NCI-H345 treated with DMSO at 0.1 percent for 48 hours (cell line): ENCODE measurements around the gene FAM163A.

Experiments
- DNase-seq: peaks from one replicate; lab custom pipeline; 2025; ENCODE audit not compliant: unreplicated experiment; lab: John Stamatoyannopoulos, UW

FAM163A gene

DNA sequence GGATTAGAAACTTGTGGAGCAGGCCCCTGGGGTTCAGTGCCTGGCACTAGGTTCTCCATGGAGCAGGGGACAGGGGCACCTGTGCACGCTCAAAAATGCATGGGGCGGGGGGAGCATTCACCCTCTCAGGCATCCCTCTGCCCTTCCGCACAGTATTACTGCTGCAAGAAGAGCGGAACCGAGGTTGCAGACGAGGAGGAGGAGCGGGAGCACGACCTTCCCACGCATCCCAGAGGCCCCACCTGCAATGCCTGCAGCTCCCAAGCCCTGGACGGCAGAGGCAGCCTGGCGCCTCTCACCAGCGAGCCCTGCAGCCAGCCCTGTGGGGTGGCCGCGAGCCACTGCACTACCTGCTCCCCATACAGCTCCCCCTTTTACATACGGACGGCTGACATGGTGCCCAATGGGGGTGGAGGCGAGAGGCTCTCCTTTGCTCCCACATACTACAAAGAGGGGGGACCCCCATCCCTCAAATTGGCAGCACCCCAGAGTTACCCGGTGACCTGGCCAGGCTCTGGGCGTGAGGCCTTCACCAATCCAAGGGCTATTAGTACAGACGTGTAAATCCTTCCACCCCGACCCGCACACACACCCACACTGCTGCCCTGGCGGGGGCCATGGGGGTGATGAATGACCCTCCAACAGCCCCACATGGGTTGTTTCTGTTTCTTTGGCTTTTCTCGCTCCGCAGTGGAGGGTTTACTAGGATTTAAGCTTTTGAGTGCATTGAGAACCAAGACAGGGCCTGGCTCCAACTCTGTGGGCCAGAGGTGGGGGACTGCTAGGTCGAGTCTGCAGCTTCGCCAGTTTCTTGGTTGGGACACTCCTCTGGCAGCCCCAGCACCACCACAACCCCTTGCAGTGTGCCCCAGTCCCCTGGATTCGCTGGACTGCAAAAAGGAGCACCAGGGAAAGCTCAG, 70.8 kb downstream of the FAM163A start:
- no peak for DNase-seq

- DNase-seq = no peak
These were observed 71.4 kb downstream of the FAM163A start for GRCh38 chr1:179814546-179814838.

- no peak for DNase-seq
These were observed 72.5 kb downstream of the FAM163A start for GRCh38 chr1:179815641-179816040.

- no peak for DNase-seq
These were observed 73.3 kb downstream of the FAM163A start for GRCh38 chr1:179816196-179816960.

DNA sequence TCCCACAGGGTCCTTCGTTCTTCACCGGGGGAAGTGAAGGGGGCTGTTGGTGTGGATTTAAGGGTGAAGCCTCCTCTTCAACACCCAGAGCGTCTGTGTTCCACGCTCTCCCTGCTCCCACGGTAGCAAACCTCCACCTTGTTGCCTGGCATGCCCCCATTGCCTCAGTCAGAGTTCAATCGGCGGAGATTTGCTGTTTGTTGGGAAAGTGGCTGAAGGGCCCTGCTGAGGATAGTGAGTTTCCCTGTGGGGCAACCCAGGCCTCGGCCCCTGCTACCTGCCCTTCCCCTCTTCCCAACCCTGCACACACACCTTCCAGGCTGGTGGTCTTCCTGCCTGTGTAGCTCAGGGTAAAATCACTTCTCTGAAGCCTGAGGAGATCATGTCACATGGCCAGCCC, 74.0 kb downstream of the FAM163A start:
- DNase-seq = no peak

DNA sequence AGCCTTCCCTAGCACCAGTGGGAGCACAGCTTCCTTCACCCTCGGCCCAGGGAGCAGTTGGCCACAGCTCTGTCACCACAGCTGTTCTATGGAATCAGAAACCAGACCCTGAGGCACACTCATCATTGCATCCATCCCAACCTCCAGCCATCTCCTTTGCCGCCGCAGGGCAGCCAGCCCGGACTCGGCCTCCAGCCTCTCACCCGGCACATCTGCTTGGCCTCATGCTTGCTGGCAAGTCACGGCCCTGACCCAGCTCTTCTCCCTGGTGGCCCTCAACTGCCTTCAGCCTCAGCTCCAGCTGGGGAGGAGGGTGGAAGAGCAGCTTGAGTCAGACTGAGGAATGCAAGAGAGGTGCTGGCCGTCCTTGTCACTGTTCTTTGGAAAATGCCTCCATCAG, 74.7 kb downstream of the FAM163A start:
- DNase-seq = no peak

- DNase-seq = no peak
These were observed 75.2 kb downstream of the FAM163A start for GRCh38 chr1:179818260-179818659.

- DNase-seq = no peak
These were observed 75.7 kb downstream of the FAM163A start for GRCh38 chr1:179818743-179819173.

DNA sequence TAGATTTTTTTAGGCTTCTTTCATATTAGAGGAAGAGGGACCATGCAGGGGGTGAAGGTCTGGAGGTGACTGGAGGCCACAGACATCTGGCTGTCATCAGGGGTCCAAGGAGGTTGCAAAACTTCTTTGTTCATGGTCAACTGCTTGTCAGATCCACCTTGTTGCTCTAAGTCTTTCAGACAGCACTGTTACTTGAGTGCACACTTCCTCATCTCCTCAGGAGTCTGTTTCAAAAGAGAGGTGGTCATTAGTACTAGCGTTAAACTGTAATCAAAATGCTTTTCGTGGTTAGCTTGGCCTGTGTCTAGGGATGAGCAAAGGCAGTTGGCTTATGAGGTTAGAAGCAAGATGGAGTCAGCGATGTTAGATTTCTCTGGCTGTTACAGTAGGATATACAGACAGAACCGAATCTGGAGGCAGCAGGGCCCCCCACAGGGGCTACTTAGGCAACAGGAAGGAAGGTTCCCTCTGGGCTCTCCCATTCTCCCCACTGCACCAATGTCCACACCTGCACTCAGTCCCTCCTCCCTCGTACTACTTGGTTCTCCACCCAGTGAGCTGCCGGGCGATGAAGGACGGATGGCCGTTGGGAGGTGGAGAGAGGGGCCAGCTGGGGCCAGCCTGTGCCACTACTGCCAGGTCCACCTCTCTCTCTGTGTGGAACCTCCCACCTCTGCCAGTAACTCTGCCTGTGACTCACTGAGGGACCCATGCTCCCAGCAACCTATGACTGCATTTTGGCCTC, 77.3 kb downstream of the FAM163A start:
- DNase-seq = no peak

DNA sequence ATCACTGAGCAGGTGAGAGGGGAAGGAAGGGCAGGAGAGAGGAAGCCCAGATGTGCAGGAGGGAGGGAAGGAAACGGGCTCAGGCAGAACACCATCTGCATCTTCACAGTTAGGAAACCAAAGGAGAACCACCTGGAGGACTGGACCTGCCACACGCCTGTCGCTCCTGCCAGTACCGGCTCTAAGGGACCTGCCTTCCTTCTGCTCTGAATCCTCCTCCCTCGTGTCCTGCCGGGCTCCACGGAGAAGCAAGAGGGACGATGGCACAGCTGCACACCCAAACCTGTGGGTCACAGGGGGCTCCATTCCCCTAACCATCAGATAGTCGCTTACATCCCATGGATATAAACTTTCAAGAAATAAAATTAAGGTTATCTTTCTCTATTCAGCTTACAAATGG, 78.4 kb downstream of the FAM163A start:
- no peak for DNase-seq

GRCh38 chr1:179822065-179822464, 79.0 kb downstream of the FAM163A start:
- DNase-seq = no peak

- DNase-seq = no peak
These were observed 80.6 kb downstream of the FAM163A start for GRCh38 chr1:179823693-179824092.

DNA sequence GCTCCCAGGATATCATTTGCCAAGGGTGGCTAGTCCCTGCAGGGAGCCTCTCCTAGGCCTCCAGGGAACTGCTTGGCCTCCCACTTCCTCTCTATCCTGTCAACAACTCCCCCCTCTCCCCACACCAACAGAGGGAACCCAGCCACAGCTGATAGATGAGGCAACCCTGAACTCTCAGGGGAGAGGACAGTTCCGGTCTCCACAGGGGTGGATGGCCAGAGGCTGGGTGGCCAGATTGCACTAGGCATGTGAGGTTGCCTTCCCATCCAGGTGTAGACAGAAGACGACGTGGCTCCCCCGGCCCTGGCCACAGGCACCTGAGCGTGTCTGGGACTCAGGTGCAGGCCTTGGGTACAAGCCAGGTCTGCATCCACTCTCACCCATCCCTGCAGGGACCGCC, 81.2 kb downstream of the FAM163A start:
- no peak for DNase-seq

DNA sequence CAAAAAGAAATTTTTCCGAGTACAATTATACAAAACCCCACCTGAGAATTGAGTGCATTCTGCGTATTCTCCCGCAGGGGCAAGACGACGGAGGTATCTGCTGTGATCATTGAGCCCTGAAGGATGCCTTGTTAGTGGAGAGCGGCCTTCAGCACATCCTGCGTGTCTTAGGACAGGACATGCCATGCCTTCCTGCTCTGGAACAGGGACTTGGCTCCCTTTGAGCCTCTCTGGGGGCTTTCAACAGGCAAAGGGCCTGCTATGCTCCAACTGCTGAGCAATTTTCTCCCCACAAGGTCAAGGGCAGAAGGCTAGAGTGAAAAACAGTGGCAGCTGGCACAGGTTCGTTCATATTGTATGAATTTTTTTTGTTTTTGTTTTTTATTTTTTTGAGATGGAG, 82.1 kb downstream of the FAM163A start:
- DNase-seq = no peak

DNA sequence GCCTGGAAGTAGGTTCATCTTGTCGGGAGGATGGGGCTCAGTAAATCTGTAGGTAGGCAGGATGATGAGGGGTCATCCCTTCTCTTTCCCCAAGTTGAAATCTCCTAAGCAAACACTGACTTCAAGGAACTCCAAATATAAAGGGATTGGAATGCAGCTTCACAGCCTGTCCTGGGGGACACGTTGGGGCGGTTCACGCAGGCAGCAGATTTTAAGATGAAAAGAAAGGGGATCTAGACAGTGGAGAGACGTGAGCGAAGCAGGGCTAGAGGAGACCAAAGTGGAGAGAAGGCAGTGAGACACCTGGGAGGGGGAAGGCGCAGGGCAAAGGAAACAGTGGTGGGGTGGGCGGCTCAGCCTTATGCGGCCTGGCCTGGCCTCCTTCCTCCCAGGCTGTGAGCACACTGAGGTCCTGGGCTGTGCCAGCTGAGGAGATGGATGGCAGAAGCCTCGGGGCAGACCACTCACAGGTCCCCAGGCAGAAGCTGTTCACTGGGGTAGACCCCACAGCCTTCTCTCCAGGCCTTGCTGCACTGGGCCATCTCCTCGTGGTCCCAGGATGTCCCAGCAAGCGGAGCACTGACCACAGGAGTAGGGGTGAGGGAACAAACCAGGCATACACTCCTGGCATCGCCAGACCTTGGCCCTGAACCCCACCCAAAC, 82.8 kb downstream of the FAM163A start:
- DNase-seq = no peak

DNA sequence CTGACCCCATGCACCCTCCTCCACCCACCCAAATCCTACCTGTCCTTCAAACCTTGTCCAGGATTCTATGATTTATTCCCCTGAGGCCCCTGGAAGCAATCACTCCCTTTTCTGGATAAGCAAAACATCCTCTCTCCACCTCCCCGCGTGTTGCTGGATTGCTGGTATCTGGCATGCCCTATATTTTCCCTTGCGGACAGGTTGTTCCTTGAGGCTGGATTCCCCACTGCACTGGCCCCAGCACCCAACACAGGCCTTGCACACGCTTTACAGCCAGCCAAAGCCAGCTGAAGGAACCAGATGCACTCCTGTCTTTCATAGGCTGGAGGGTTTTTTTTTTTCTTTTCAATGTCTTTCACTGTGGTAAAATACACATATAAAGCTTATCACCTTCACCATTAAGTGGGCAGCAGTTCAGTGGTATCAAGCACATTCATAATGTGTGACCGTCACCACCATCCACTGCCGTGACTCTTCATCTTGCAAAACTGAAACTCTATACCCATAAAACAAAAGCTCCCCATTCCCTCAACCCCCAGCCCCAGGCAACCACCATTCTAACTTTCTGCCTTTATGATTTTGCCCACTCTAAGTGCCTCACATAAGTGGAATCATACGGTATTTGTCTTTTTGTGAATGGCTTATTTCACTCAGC, 83.7 kb downstream of the FAM163A start:
- DNase-seq = no peak

GRCh38 chr1:179828554-179829110, 85.5 kb downstream of the FAM163A start:
- DNase-seq = no peak

GRCh38 chr1:179831225-179831624, 88.1 kb downstream of the FAM163A start:
- no peak for DNase-seq

GRCh38 chr1:179831852-179832699, 89.0 kb downstream of the FAM163A start:
- DNase-seq = no peak
